ENCODE measurements around the gene ZBTB21.

The ZBTB21 gene

DNA sequence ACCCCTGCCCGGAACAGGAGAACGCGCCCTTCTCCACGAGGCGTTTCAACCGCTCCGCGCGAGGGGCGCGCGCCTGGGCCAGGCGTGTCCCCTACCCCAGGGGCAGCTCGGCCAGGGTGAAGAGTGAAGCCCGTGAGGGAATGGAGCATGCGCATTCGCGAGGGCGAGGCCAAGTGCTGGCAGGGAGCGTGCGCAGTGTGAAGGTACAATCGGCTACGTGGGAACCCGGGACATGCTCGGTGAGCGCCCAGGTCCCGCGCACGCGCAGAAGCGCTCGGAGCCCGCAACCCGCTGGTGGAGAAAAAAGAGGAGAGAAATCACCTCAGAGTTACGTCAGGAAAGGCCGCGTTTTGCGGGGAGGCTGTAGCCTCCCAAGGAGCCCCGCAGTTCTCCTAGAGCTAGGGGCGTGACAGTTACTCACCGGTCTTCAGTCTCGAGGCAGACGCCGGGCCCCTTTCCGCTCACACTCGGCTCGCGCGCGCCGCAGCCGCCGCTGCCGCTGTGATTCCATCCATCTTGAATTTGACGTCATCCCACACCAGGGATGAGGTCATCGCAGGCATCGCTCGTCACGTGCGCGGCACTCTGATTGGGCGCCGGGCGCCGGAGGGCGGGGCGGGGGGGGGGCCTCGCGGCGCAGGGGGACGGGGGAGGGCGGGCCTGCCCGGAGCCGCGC, at the start of gene ZBTB21:
Gene ZBTB21 (minus strand): TSS at position 530 of the 676 bp plus-strand sequence. CDS start 16,265 bp downstream, outside the sequence.
- peak; percentile 98 to 99 for DNase-seq

DNA sequence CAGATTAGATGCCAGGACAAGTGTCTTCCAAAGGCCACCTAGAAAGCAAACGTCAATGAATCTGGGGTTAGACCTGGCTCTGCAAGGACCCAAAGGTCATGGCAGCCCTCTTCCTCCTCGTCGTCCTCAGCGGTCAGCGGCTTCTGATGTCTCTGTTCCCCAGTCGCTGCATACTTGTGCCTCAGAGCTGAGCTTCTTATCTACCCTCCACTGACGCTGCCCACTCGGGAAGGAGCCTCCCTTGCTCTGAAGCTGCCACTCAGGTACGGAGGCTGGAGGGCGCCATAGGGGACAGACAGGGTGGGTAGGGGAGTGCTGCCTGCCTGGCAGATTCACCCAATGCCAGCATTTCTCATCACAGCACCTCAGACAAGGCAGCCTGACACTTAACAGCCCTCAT, 49.6 kb upstream of the ZBTB21 start:
- DNase-seq = no peak

DNA sequence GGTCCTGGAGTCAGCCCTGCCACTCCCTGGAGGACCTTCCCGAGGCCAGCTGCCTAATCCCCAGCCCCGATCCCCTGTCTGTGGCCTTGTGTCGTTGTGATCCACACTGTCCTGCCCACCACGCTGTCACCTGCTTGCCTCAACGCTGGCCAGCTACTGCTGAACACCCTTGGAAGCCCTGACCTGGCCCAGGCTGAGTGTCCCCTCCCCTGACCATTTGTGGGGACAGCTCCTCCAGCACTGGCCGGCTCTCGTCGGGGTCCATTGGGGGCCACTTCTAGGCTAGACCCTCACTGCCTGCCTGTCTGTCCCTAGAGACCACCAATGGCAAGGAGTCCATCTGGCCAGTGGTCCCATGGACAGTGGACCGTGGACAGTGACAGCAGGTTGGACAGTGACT, 49.0 kb upstream of the ZBTB21 start:
- DNase-seq = no peak

DNA sequence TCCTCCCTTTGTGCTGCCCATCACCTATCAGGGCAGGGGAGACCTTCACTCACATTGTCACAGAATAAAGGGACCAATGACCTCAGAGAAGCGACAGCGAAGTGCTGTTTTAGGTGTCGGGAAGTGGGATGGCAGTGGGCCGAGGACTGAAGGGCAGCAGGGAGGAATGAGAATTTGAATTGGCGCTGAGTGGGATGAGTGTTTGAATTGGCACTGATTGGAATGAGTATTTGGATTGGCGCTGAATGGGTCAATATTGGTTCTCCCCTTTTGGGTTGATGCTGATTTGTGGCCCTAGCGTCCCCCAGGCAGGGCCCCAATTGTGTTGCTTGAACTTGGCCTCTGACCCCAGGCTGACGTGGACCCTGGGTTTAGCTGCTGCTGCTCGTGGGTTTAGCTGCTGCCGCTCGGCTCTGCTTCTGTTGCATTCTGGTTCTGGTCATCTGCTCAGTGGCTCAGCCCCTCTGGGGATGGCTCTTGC, 48.5 kb upstream of the ZBTB21 start:
- no peak for DNase-seq

DNA sequence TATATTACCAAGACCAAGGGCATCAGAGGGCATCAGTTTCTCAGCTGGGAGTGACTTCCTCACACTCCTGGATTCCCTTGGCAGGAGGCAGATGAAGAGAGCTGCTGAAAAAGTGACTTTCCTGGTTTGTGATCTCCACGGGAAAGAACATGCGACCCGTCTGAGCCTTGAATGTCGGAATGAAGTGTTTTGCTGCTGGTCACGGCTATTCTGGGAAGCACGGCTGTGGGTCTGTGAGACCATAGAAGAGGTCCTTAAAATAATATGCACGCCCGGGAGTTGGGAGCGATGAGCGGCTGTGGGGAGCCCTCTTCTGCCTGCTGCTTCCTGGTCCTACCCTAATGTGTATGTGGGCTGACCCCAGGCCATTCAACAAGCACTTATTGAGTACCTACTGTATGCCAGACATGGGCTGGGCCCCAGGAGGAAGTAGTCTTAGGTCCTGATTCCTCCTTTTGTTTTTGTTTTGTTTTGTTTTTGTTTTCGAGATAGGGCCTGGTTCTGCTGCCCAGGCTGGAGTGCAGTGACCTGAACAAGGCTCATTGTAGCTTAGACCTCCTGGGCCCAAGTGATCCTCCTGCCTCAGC, 47.8 kb upstream of the ZBTB21 start:
- no peak for DNase-seq

DNA sequence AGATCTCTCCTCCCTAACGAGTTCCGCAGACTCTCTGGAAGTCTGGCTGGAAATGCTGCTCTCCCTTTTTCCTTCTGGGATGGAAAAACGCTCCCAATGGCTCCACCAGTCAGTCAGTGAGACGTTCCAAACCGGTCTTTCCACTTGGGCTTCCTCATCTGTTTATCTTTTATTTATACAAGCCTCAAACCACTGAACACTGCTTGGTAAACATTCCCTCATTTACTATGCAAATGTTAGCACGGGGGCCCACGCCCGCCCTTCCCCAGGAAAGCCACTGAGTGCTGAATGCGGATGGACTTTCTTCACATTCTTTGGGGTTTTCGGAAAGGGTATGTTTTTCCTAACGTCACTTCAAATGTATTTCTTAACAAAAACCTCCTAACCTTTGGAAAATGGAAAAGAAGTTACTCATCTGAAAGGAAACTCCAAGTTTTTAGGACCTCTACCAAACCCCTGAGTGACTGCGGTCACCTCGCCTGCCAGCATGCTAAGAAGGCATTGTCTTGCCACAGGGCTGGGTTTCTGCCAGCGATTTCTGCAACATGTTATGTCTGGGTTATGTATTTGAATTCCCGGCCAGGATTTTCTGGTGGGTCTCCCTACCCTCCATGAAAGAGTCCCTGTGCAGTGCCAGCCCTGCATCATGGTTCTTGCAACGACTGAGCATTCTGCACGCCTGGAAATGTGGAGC, 47.0 kb upstream of the ZBTB21 start:
- DNase-seq = no peak

DNA sequence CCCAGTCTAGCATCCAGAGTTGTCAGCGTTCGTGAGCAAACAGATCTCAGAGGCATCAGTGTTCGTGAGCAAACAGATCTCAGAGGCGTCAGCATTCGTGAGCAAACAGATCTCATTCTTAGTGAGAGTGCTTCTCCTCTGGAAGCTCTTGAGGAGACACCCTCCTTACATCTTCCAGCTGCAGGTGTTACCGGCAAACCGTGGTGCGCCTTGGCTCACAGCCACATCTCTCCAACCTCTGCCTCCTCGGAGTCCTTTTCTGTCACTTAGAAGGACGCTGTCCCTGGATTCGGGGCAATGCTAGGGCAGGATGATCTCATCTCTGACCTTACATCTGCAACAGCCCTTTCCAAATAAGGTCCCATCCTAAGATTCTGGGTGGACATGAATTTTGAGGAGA, 46.3 kb upstream of the ZBTB21 start:
- no peak for DNase-seq

DNA sequence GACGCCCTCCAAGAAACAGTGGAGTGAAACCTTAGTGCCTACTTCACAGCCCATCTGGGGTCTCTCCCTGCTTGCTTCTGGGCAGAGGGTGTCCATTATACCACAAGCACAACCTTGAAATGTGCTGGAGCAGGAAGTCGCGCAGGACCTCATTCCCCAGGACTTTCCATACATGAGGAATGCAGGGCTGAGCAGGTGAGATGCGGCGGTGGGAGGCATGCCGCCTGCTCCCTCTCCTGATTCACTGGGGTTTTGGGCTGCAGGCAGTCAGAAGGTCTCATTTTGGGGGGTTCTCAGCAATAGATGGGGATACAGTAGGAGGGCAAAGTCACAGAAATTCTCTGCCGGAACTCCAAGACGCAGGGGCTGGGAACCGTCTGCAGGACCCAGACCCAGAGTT, 45.3 kb upstream of the ZBTB21 start:
- DNase-seq = no peak

DNA sequence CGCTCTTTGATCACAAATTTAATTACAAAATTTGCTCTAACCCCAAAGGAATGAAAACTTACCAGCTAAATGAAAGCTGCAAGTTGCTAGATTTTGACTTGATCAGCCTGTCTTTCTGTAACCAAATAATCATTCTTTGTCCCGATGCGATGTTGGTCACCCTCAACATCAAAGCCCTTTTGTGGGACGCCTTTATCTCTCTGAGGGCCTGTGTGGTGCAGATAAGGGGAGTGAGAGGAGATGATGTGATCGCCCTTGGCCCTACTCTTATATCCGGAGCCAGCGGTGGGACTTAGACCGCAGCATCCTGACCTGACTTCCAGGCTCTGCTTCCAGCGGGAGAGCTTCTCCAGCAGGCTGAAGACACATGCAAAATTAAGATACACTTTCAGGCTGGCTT, 41.6 kb upstream of the ZBTB21 start:
- no peak for DNase-seq

DNA sequence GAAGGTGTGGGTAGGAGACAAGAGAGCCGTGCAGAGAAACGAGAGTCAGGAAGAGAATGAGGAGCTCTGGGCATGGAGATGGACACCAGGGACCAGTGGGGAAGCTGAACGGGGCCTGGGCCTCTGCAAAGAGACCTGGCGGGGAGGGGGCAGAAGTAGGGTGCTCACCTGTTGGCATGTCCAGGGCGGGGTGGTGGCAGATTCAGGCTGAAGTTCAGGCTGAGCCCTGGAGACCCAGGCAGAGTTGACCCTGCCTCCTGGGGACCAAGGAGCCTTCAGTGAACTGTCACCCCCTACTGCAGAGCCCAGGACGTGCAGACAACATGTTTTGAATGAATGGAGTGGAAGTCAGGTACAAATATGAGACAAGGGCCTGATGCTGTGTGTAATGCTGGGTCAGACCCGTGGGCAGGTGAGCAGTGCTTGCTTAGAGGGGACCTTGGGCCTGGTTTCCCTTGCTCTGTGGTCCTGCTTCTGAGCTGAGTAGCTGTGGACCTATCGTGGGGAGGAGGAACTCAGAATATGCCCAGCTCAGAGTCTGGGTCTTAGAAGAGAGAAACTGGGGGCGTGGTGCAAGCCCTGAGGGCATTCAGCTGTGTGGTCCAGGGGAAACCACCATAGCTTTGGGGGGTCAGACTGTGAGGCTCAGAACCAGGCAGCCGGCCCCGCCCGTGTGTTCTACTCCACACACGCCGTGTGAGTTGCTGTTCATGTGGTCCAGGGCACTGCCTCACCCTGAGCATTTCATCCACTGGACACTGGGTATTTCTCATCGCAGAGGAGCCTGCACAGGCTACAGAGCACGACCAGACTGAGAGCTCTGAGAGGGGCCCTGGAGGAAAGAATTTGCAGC, 39.6 kb upstream of the ZBTB21 start:
- no peak for DNase-seq

DNA sequence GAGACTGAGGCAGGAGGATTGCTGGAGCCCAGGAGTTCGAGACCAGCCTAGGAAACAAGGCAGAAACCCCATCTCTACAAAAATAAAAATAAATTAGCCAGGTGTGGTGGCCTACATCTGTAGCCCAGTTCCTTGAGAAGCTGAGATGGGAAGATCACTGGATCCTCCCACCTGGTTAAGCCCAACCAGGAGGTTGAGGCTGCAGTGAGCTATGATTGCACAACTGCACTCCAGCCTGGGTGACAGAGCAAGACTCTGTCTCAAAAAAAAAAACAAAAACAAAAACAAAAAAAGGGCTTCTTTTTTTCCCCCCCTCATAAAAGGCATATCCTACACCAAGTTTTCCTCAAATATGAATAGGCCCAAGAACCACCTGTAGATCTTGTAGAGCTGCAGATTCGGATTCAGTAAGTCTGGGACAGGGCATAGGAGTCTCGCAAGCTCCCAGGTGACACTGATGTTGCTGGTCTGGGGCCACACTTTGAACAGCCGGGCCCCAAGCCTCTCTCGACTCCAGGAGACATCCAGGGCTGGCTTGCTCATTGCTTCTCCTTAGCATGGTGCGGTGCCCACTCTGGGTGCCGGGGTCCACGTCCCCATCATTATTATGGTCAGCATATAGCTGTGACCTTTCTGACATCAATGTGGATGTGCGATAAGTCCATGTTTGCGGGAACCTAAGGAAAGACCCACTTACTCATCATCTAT, 38.9 kb upstream of the ZBTB21 start:
- no peak for DNase-seq

DNA sequence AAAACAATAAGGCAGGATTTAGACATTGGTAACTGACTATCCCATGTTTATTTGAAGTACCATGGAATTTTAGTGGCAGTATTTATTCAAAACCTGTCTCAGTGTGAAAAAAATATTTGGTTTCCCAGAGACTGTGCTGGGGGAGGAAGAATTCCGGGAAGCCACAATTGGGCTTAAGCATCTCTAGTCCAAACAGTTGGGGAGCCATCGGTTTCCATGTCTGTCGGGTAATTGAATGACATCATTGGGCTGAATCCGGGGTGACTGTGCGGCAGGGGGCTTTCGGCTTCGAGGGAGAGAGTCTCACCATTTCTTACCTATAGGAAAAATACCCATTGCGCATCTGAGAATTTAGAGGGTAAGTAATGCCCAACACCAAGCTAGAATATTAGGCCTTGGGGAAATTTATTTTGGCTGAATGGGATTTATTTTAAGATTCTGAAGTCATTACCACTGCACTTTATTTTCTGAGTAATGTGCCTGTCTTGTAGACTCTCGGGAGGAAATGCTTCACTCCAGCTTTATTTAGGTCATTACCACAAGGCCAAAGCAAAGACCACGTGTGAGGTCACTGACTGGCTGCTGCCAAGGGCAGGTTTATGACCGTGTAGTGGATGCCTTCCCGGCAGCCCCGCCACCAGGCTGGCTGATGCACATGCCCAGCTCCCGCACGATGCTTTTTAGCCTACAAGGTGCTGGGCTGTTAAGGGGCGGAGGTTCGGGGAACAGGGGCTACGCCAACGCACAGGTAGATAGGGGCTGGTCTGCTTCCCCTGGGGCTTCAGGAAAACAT, 37.9 kb upstream of the ZBTB21 start:
- no peak for DNase-seq

DNA sequence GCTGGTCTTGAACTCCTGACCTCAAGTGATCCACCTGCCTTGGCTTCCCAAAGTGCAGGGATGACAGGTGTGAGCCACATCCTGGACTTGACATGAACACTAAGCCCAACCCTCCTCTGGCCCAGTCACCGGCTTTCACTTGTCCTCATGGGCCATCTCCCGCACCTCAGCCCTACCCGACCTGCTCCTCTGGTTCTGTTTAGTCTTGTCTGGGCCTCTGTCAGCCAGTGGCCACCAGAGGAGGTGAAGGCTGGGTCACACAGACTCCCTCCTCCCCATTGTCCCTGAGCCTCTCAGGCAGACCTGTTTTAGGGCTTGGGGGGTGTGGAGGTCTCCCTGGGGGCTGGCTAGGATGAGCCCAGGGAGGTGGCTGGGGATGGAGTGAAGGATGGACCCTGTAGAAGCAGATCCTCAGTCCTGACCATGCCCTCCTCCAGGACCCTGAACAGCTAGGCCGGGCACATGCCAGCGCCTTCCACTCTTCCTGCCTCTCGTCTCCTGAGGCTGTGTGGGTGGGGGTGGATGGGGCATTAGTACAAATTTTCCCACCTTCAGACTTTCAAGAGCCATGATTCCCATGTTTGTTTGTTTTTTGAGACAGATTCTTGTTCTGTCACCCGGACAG, 34.8 kb upstream of the ZBTB21 start:
- DNase-seq = no peak

DNA sequence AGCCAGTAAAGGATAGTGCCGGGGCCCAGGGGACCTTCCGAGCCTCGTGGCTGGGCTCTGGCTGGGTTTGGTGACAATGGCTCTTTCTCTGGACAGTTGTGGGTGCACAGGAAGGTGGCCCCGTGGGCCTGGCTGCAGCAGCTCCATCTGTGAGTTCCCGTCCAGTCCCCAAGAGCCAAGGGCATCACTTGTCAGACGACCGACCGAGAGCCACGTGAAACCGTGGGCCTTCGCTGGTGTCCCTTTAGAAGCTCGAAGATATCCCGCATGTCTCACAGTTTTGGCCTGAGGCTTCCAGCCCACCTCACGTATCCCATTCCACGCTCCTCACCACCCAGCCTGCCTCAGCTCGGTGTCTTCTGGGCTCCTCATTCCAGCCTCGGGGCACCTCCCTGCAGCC, 33.8 kb upstream of the ZBTB21 start:
- DNase-seq = no peak

DNA sequence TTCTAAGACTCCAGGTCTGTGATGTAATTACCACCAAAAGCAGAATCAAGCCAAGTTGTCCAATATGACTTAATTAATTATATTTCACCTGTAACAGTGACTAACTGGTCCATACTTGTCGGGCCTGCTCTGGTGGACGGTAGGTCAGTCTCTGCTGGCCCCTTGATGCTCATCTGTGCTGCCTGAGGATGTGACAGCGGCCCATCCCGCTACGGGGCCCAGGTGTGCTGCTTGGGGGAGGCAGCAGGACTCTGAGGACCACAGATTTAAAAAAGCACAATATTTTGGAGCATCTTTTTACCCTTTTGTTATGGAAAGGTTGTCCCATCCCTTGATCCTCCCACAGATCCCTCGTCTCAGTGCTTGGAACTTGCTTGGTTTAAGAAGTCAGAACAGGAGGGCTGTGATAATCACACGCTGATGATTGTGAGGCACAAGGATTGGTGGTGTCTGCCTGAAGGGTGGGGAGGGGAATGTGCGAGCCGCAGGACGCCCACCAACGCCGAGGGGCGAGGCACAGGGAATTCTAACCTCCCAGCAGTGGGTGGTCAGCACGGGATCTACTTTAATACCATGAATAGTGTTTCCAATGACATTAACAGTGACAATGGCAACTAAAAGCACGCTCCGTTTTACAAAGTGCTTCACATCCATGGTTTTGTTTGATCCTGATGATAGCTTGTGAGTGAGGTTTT, 33.2 kb upstream of the ZBTB21 start:
- DNase-seq = no peak

DNA sequence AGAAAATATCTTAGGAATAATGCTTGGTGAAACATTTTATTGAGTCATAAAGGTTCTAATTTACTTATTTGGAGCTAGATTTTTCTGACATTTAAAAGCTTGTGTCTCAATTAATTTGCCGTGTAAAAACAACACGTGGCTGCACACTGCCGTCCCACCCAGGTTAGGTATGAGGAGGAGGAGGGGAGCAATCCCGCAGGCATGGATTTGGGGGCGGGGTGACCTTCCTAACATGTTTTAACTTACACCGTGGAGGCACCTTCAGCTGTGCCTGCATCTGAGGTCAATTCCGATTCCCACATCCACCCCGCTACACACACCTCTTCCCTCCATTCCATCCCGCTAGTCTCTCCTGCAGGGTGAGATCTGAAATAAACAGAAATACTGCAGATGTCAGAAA, 32.5 kb upstream of the ZBTB21 start:
- DNase-seq = no peak

DNA sequence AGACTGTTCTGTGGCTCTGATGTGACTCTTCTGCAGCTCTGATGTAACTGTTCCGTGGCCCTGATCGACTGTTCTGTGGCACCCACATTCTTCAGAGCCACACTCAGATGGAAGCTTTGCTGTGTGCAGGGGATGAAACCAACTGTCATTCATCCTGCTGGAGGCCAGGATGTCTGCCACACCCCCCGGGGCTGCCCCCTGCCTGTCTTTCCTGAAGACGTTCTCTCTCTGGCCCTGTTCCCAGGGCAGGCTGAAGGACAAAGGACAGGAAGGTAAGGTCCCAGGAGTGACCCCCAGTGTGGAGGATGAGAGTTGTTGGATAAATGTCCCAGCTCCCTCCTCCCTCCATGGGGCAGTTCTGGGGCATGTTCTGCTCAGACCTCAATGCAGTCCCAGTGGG, 31.6 kb upstream of the ZBTB21 start:
- DNase-seq = no peak

DNA sequence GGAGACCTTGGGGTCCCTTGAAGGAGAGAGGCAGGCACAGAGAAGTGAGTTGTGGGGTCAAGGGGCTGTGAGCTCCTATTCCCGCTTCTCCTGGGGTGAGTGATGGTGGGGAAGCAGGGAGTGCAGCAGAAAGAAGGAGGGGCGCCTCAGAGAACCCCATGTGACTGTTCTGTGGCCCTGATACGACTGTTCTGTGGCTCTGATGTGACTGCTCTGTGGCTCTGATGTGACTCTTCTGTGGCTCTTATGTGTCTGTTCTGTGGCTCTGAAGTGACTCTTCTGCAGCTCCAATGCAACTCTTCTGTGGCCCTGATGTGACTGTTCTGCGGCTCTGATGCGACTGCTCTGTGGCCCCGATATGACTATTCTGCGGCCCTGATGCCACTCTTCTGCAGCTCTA, 31.1 kb upstream of the ZBTB21 start:
- DNase-seq = no peak

DNA sequence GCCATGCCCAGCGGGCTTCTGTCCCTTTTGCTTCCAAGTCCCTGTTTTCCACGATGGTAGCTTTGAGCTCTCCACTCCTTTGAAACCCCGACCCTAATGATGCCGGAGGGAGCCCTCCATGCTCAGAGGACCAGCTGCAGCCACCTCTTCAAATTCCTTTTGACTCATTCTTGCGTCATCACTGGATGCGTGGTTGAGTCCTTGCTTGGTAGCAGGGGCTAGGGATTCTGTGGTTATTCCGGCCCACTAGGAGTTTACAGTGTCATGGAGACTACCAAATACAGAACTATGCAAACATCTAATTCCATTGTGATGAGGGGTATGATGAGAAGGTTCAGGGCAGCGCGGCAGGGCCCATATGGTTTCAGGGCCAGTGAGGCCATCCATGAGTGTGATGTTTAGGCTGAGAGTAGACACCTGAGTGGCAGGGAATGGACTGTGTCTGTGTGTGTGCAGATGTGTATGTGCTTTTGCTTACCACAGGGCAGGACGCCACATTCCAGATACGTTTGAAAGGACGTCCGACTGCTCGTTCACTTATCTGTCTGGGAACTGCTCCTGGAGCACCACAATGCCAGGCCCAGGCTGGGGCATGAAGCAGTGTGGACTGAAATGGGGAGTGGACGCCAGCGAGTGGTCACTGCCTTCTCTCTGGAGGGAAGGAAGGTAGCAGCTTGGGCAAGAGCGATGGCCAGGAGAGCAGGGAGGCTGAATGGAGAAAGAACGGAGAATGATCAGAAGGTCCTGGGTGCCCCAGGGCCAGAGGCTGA, 30.4 kb upstream of the ZBTB21 start:
- no peak for DNase-seq

DNA sequence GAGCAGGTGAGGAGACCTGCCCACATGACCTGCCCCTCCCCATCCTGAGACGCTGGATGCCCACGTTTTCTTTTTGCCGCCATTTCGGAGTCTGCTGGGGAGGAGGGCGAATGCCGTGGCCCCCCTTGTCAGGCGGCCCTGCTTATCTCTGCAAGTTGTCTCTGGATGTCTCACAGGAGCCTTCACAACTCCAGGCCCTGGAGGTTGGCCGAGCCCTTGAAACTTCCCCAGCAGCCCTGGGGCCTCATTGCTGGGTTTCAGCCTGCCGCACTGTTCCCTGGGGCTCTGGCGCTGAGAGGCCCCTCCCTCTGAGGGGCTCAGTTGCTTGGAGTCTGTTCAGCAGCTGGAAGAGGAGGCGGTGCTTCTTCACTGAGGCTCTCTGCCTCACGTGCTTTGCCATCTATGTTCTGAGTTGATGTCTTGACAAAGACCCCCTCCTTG, 29.8 kb upstream of the ZBTB21 start:
- DNase-seq = peak in 1 of 2 experiments; percentile 22
